Liver (tissue), 3 donors: ENCODE data around the gene FKBP1A.

Experiments
- CTCF ChIP-seq: fragments of 150-350 bp; IDR thresholded peaks from 2 replicates; pipeline ENCODE4 v1.5.1; 2017; ENCODE audit warnings: improper control_type of control experiment, low read depth, low read length; ENCODE audit not compliant: missing input control
- NR2F2 ChIP-seq: IDR thresholded peaks from 2 replicates; pipeline ENCODE4 v1.6.1; 2016; ENCODE audit warnings: antibody characterized with exemption
- RAD21 ChIP-seq, 2 donors: IDR thresholded peaks; 2 replicates each; pipeline ENCODE4 v1.6.1; 2016; ENCODE audit warnings: antibody characterized with exemption in 2 of 2, mild to moderate bottlenecking in 2 of 2
- TAF1 ChIP-seq: conservative IDR thresholded peaks from 2 replicates; pipeline ENCODE4 v1.6.1; 2016; ENCODE audit warnings: antibody characterized with exemption, mild to moderate bottlenecking
- YY1 ChIP-seq: IDR thresholded peaks from 2 replicates; pipeline ENCODE4 v1.6.1; 2016; ENCODE audit warnings: antibody characterized with exemption, mild to moderate bottlenecking
- ZBTB33 ChIP-seq: IDR thresholded peaks from 2 replicates; pipeline ENCODE4 v1.6.1; 2016; ENCODE audit warnings: antibody characterized with exemption
- TF ChIP-seq, protein P1 (sequence below): IDR thresholded peaks from 2 replicates; pipeline ENCODE4 v1.6.1; 2016; ENCODE audit warnings: antibody characterized with exemption
- TF ChIP-seq, protein P2 (sequence below): IDR thresholded peaks from 2 replicates; pipeline ENCODE4 v1.6.1; 2016; ENCODE audit warnings: antibody characterized with exemption
- donor health status: healthy.
- donor health status: healthy.

- TF ChIP-seq YY1 (no peak), CTCF (no peak), NR2F2 (no peak), ZBTB33 (no peak), TAF1 (no peak), RAD21 (IDR thresholded peaks at IDR 0.05) (no peak)
- TF ChIP-seq, protein P1, sequence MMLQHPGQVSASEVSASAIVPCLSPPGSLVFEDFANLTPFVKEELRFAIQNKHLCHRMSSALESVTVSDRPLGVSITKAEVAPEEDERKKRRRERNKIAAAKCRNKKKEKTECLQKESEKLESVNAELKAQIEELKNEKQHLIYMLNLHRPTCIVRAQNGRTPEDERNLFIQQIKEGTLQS = no peak
- TF ChIP-seq, protein P2, sequence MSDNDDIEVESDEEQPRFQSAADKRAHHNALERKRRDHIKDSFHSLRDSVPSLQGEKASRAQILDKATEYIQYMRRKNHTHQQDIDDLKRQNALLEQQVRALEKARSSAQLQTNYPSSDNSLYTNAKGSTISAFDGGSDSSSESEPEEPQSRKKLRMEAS = no peak
Measured at GRCh38 chr20:1442304-1442703, 49.5 kb upstream of the FKBP1A start.
